Activated CD4-positive, alpha-beta T cell treated with anti-CD3 and anti-CD28 coated beads for 48 hours (primary cell): ENCODE results near the gene CARD9.

Experiments
- DNase-seq: peaks from one replicate; pipeline ENCODE4 v3.0.0-alpha.2; 2020

The CARD9 gene

GRCh38 chr9:136400038-136400834 is 26.8 kb upstream of the CARD9 start, which contains the start of gene SNAPC4:
Gene SNAPC4, minus strand, starts transcription at chr9:136400170. Its CDS starts 1,742 bp downstream, at chr9:136398428.
- DNase-seq, result peak; percentile 90

GRCh38 chr9:136399176-136400037 is 25.9 kb upstream of the CARD9 start:
- DNase-seq, result peak; percentile 60

- DNase-seq, result no peak
Observed at GRCh38 chr9:136398286-136398685, 24.8 kb upstream of the CARD9 start.

GRCh38 chr9:136397643-136398042 is 24.2 kb upstream of the CARD9 start:
- DNase-seq, result no peak

- DNase-seq, result no peak
Observed at GRCh38 chr9:136396219-136396515, 22.7 kb upstream of the CARD9 start.

- DNase-seq, result no peak
Observed at GRCh38 chr9:136395345-136396218, 22.1 kb upstream of the CARD9 start.

- no peak for DNase-seq
Observed at GRCh38 chr9:136395020-136395340, 21.5 kb upstream of the CARD9 start.

- DNase-seq, result no peak
Observed at GRCh38 chr9:136394312-136395019, 21.0 kb upstream of the CARD9 start.

GRCh38 chr9:136393531-136393930 is 20.1 kb upstream of the CARD9 start:
- no peak for DNase-seq

GRCh38 chr9:136392538-136393449 is 19.3 kb upstream of the CARD9 start:
- no peak for DNase-seq

- DNase-seq, result no peak
Observed at GRCh38 chr9:136391737-136392537, 18.5 kb upstream of the CARD9 start.

GRCh38 chr9:136389396-136389795 is 15.9 kb upstream of the CARD9 start:
- DNase-seq, result no peak

GRCh38 chr9:136387217-136387616 is 13.7 kb upstream of the CARD9 start:
- DNase-seq, result no peak

- DNase-seq, result no peak
Observed at GRCh38 chr9:136386018-136386417, 12.5 kb upstream of the CARD9 start.

- DNase-seq, result peak; percentile 56
Observed at GRCh38 chr9:136385015-136385414, 11.5 kb upstream of the CARD9 start.

- no peak for DNase-seq
Observed at GRCh38 chr9:136383436-136383835, 10.0 kb upstream of the CARD9 start.

- DNase-seq, result no peak
Observed at GRCh38 chr9:136381966-136382513, 8.6 kb upstream of the CARD9 start.

GRCh38 chr9:136381311-136381710 is 7.8 kb upstream of the CARD9 start:
- no peak for DNase-seq

- DNase-seq, result no peak
Observed at GRCh38 chr9:136380381-136380780, 6.9 kb upstream of the CARD9 start.

GRCh38 chr9:136379891-136380290 is 6.4 kb upstream of the CARD9 start:
- DNase-seq, result no peak
